Skeletal muscle satellite cell (primary cell): ENCODE data around the gene ATAT1.

ENCODE experiments used
- H3K27me3 ChIP-seq: 2 replicates; pipeline ENCODE4 v1.7.0; 2013; ENCODE audit warnings: low read length; ENCODE audit not compliant: control insufficient read depth, insufficient read depth
- H3K36me3 ChIP-seq: 2 replicates; pipeline ENCODE4 v1.7.0; 2013; ENCODE audit warnings: mild to moderate bottlenecking, control low read depth, low read length; ENCODE audit not compliant: insufficient read depth
- H3K4me1 ChIP-seq: 2 replicates; pipeline ENCODE4 v1.7.0; 2013; ENCODE audit warnings: low read length; ENCODE audit not compliant: control insufficient read depth, insufficient read depth
- H3K4me2 ChIP-seq: 2 replicates; pipeline ENCODE4 v1.7.0; 2013; ENCODE audit warnings: mild to moderate bottlenecking, low read length
- H3K4me3 ChIP-seq: 2 replicates; pipeline ENCODE4 v1.7.0; 2013; ENCODE audit warnings: low read length
- H3K9ac ChIP-seq: 2 replicates; pipeline ENCODE4 v1.7.0; 2013; ENCODE audit warnings: mild to moderate bottlenecking, low read depth, low read length, moderate library complexity
- H3K9me3 ChIP-seq: replicated peaks from 2 replicates; pipeline ENCODE4 v1.7.0; 2013; ENCODE audit warnings: mild to moderate bottlenecking, control low read depth, low read length

The ATAT1 gene

DNA sequence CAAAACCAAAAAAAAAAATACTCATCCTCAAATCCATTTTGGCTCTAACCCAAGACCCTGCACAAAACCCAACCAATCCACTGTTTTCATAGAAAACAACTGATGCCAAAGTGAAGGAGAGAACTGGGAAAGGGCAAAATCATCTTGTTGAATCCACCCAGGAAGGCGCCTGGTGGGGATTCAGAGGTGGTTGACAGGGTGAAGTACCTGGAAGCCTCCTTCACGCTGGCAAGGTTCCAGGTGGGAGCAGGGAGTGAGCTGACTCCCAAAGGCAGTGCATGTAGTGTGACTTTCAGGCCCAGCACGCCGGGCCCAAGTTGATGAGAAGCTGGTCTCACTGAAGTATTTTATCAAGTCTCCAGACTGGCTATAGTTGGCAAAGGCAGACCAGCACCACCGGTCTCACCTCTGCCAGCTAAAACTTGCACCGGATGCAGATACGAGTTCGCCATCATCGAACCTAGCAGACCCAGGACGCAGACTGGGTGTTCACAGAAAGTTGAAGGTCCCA, 26.2 kb upstream of the ATAT1 start:
- Histone ChIP-seq H3K4me1 (no peaks in the 10 kb centered on the region), H3K4me3 (no peak overlapping the region), H3K36me3 (peaks cover 58% of the 10 kb centered on the region), H3K9me3 (no peaks in the 10 kb centered on the region), H3K9ac (no peak overlapping the region), H3K27me3 (no peaks in the 10 kb centered on the region), H3K4me2 (no peak overlapping the region)

DNA sequence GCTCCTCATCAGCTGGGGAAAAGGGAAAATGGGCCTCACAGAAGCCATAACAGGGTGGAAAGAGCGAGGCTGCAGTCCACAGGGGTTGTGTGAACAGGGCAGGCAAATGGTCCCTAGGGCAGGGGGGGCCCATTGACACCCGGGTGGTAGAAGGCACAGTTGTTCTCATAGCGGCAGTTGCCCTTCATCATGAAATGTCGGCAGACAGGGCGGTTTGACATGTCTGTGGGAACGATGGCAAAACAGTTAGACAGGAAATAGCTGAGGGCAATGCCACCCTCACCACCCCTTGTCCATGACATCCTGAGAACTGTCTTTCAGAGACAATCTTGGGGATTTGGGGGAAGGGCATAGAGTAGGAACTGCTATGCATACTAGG, 25.2 kb upstream of the ATAT1 start:
- Histone ChIP-seq H3K4me3 (no peak overlapping the region), H3K4me2 (no peak overlapping the region), H3K4me1 (no peaks in the 10 kb centered on the region), H3K36me3 (peaks cover 66% of the 10 kb centered on the region), H3K9me3 (no peaks in the 10 kb centered on the region), H3K27me3 (no peaks in the 10 kb centered on the region), H3K9ac (no peak overlapping the region)

DNA sequence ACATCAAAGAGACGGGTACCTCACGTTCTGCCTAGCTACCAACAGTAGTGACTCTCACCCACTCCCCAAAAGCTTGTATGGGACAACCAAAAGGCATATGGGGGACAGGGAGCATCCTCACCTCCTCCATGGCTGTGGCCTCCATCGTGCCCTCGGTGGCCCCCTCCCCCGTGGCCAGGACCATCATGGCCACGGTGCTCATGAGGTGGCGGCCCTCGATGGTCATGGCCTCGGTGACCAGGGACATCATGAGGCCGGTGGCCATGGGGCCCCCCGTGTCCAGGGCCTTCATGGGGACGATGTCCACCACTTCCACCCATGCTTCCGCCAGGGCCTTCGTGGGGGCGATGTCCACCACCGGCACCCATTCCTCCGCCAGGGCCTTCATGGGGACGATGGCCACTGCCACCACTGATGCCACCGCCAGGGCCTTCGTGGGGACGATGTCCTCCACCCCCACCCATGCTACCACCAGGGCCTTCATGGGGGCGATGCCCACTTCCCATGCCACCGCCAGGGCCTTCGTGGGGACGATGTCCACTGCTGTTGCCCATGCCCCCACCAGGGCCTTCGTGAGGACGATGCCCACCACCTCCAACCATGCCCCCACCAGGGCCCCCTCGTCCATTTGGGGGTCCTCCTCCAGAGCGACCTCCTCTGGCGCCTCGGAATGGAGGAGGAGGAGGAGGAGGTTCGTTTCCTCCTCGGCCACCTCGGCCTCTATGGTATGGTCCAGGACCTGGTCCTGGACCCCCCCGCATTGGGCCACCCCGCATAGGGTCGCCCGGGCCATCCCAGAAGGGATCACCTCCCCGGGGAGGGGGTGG, 24.6 kb upstream of the ATAT1 start:
- no peaks in the 10 kb centered on the region for H3K27me3 ChIP-seq
- no peaks in the 10 kb centered on the region for H3K9me3 ChIP-seq
- no peak overlapping the region for H3K4me3 ChIP-seq
- no peak overlapping the region for H3K9ac ChIP-seq
- H3K36me3 ChIP-seq, result peaks cover 72% of the 10 kb centered on the region
- no peaks in the 10 kb centered on the region for H3K4me1 ChIP-seq
- no peak overlapping the region for H3K4me2 ChIP-seq

DNA sequence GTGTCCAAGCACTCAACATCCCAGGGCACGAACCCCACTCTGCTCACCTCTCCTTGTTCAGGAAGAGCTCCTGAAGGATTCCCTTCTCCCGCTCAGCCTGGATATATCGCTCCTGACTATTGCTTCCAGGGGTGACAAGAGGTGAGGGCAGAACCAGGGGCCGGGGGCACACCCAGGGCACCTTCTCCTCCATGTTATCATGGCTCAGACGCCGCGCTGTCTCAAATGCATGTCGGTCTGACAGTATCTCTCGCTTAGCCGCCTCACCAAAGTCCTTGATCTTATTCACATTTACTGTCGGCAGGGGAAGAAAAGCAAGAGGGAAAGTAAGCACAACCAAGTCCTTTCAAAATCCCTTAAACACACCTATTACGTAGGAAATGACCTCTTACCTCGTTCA, 22.7 kb upstream of the ATAT1 start:
- Histone ChIP-seq H3K9me3 (no peaks in the 10 kb centered on the region), H3K4me3 (no peak overlapping the region), H3K27me3 (no peaks in the 10 kb centered on the region), H3K36me3 (peaks cover 88% of the 10 kb centered on the region), H3K4me1 (no peaks in the 10 kb centered on the region), H3K9ac (no peak overlapping the region), H3K4me2 (no peak overlapping the region)

DNA sequence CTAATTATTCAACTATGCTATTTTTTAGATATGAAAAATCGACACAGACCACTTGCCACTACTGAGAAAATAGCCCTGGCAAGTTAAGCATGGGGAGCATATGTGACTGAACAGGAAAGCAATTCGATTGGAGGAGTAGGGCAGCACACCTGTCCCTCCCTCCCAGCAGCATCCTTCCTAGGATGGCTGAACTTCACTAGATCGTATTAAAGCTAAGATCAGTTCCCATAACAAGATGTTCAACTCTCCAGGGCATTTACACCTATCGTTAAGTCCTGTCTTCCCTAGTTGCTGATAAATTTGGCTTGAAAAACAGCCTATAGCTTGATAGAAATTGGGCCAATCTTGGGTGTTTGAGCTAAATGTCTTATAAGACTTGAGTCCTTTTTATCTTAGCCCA, 16.6 kb upstream of the ATAT1 start:
- Histone ChIP-seq H3K9ac (no peak overlapping the region), H3K4me1 (peaks cover 22% of the 10 kb centered on the region), H3K27me3 (no peaks in the 10 kb centered on the region), H3K9me3 (no peaks in the 10 kb centered on the region), H3K4me3 (no peak overlapping the region), H3K4me2 (no peak overlapping the region), H3K36me3 (peaks cover 50% of the 10 kb centered on the region)

DNA sequence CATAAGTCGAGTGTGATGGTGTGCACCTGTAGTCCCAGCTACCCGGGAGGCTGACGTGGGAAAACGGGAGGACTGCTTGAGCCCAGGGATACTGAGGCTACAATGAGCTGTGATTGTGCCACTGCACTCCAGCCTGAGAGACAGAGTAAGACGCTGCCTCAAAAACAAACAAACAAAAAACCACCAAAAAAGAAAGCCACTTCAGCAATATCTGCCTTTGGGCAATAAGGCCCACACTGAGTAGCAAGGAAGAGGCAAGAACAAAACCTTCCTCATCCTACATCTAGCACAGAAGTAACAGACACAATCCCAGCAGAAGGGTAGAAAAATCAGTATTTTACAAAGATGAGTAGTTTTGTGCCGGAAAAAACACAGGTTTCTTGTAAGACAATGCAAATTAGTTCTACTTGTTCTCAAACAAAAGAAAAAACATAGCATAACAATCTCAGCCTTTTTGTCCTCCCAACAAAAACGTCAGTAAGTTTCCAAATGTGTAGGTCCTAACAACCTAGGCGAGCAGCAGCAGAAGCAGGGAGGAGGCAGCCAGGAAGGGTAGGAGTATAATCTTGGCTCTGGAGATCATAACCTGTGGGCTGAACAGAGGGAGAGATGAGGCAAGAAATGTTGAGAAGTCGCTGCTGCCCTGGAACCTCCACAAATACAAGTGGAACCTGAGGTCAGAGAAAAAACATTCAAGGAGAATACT, 15.4 kb upstream of the ATAT1 start:
- H3K4me3 ChIP-seq, result no peak overlapping the region
- H3K9me3 ChIP-seq, result no peaks in the 10 kb centered on the region
- no peaks in the 10 kb centered on the region for H3K27me3 ChIP-seq
- peaks cover 28% of the 10 kb centered on the region for H3K4me1 ChIP-seq
- peaks cover 45% of the 10 kb centered on the region for H3K36me3 ChIP-seq
- no peak overlapping the region for H3K9ac ChIP-seq
- H3K4me2 ChIP-seq, result no peak overlapping the region

DNA sequence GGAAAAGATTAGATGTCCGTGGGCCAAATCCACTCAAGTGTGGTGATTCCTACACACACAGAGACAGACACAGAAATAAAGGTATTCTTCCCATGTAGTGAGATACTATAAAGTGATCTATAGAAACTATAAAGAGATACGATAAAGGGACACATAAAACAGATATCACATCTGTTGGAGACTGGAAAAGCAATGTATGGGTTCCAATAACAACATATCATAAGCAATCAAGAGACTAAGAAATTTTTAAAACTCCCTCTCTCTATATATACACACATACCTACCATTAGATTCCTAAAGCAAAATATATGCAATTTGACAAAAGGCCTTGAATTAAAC, 14.8 kb upstream of the ATAT1 start:
- peaks cover 45% of the 10 kb centered on the region for H3K36me3 ChIP-seq
- no peak overlapping the region for H3K9ac ChIP-seq
- peaks cover 28% of the 10 kb centered on the region for H3K4me1 ChIP-seq
- no peaks in the 10 kb centered on the region for H3K9me3 ChIP-seq
- no peaks in the 10 kb centered on the region for H3K27me3 ChIP-seq
- H3K4me3 ChIP-seq, result no peak overlapping the region
- H3K4me2 ChIP-seq, result no peak overlapping the region

DNA sequence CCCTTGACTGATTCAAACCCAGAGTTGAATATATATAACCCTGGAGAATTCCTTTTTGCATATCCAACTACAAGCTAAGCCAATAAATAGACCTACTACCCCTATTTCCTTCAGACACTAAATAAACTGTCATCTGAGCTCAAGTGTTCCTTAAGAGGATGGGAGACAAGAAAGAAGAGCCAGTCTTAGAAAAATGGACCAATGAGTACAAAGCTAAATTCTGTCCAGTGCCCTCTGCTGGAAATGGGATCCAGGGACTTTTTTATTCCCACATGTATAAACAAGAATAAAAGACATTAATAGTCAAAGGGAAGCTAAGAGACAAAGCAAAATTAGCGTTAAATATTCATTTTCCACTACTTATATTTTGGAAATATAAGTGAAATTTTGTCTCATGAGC, 14.5 kb upstream of the ATAT1 start:
- H3K27me3 ChIP-seq, result no peaks in the 10 kb centered on the region
- no peak overlapping the region for H3K4me3 ChIP-seq
- H3K4me2 ChIP-seq, result peak overlapping the region; percentile 95
- no peak overlapping the region for H3K9ac ChIP-seq
- peaks cover 43% of the 10 kb centered on the region for H3K36me3 ChIP-seq
- peaks cover 28% of the 10 kb centered on the region for H3K4me1 ChIP-seq
- no peaks in the 10 kb centered on the region for H3K9me3 ChIP-seq

DNA sequence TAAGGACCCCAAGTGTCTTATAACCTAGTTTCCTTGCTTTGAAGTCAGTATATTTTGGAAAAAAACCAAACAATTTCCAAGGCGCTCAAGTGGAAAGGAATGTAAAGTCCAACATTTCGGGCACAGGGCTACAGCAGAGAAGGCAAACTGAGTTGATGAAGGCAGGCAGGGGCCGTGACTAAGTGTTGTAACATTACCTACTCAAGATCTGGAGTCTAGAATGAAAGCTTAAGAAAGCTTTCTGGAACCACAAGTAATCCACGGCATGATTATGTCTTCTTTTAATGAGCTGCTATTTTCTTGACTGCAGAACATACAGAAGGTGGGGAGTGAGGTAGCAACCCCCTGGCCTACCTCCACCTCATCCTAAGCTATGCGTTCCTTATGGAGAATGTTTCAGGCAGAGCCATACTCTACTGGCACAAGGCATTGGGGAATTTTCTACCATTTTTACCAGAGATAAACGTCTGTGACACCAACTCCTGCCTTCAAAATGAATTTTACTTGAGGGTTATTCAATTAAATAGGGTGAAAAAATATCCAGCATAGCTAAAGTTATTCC, 13.9 kb upstream of the ATAT1 start:
- H3K36me3 ChIP-seq, result peaks cover 37% of the 10 kb centered on the region
- H3K4me2 ChIP-seq, result peak overlapping the region; percentile 95

DNA sequence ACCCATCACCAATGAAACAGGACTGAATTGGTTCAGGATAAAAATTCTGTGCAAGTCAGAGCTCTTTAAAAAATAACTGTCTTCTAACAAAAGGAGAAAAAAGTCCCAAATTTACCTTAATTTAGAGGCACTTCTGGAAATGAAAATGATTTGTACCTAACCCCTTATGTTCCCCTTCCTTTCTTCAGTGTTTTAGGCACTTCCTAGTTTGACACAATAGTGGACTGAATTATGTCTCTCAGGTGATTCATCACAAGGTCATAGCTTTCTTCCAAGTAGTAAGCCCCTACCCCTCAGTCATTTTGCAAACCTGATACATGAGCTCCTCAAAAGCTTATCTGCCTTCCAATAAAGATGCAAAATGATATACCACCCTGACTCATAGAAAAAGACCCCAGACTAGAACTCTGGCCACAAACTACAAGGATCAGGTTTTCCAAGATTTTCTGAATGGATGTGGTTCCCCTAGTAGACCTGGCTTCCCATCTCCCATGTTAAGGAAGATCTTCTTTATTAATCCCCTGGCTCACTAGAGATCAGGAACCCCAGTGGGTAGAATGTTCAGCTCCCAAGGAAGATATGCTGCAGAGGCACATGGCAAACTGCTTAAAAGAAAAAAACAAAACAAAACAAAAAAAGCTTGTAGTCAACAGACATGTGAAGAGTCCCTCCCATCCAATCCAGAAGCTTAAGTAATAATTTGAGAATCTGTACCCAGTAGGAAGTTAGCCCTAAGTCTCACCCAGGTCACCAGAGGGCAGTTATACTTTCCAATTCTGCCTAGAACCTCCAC, 13.2 kb upstream of the ATAT1 start:
- Histone ChIP-seq H3K4me1 (peaks cover 29% of the 10 kb centered on the region), H3K4me2 (peak overlapping the region; percentile 95), H3K36me3 (peaks cover 33% of the 10 kb centered on the region), H3K9me3 (no peaks in the 10 kb centered on the region), H3K9ac (peak overlapping the region; percentile 99), H3K27me3 (no peaks in the 10 kb centered on the region), H3K4me3 (no peak overlapping the region)

More for the DNA sequence above, 13.9 kb upstream of the ATAT1 start:
- Histone ChIP-seq H3K9ac (no peak overlapping the region), H3K9me3 (no peaks in the 10 kb centered on the region), H3K4me1 (peaks cover 28% of the 10 kb centered on the region), H3K4me3 (no peak overlapping the region), H3K27me3 (no peaks in the 10 kb centered on the region)
